Liver (tissue), 3 donors: ENCODE results near the gene DNAJC22.

Source experiments
- ATF3 ChIP-seq: IDR thresholded peaks from 2 replicates; pipeline ENCODE4 v1.6.1; 2016; ENCODE audit warnings: antibody characterized with exemption
- CTCF ChIP-seq: fragments of 150-350 bp; IDR thresholded peaks from 2 replicates; pipeline ENCODE4 v1.5.1; 2017; ENCODE audit warnings: improper control_type of control experiment, low read depth, low read length; ENCODE audit not compliant: missing input control
- EGR1 ChIP-seq, 2 donors: IDR thresholded peaks; 2 replicates each; pipeline ENCODE4 v1.6.1; 2016 to 2018; ENCODE audit warnings: antibody characterized with exemption in 2 of 2, low read depth in 2 of 2
- GABPA ChIP-seq, 2 donors: IDR thresholded peaks in 1 of 2; conservative IDR thresholded peaks in 1 of 2; 2 replicates each; pipeline ENCODE4 v1.6.1; 2016; ENCODE audit warnings: antibody characterized with exemption in 2 of 2, mild to moderate bottlenecking in 1 of 2, moderate library complexity in 1 of 2
- JUND ChIP-seq, 2 donors: IDR thresholded peaks; 2 replicates each; pipeline ENCODE4 v1.6.1; 2016; ENCODE audit warnings: antibody characterized with exemption in 2 of 2
- MAX ChIP-seq: IDR thresholded peaks from 2 replicates; pipeline ENCODE4 v1.6.1; 2016; ENCODE audit warnings: antibody characterized with exemption
- REST ChIP-seq: IDR thresholded peaks from 2 replicates; pipeline ENCODE4 v1.6.1; 2016; ENCODE audit warnings: antibody characterized with exemption, mild to moderate bottlenecking
- RXRA ChIP-seq, 2 donors: IDR thresholded peaks; 2 replicates each; pipeline ENCODE4 v1.6.1; 2017 to 2018; ENCODE audit warnings: antibody characterized with exemption in 2 of 2, mild to moderate bottlenecking in 1 of 2
- SP1 ChIP-seq: IDR thresholded peaks from 2 replicates; pipeline ENCODE4 v1.6.1; 2018; ENCODE audit warnings: antibody characterized with exemption, mild to moderate bottlenecking
- TAF1 ChIP-seq: conservative IDR thresholded peaks from 2 replicates; pipeline ENCODE4 v1.6.1; 2016; ENCODE audit warnings: antibody characterized with exemption, mild to moderate bottlenecking
- YY1 ChIP-seq: IDR thresholded peaks from 2 replicates; pipeline ENCODE4 v1.6.1; 2016; ENCODE audit warnings: antibody characterized with exemption, mild to moderate bottlenecking
- ZBTB33 ChIP-seq: IDR thresholded peaks from 2 replicates; pipeline ENCODE4 v1.6.1; 2016; ENCODE audit warnings: antibody characterized with exemption
- donor health status: healthy.
- donor health status: healthy.

GRCh38 chr12:49322708-49323523, 23.8 kb upstream of the DNAJC22 start, which contains the start of gene TROAP:
- TF ChIP-seq CTCF (no peak), ATF3 (no peak), REST (no peak), GABPA (IDR thresholded peaks at IDR 0.05 in 1 of 2, conservative IDR thresholded peaks at IDR 0.05 in 1 of 2) (peak in 1 of 2 donors; percentile 66), TAF1 (no peak), YY1 (peak; percentile 93), SP1 (peak; percentile 94), EGR1 (IDR thresholded peaks at IDR 0.05; ENCODE audit: low read depth in 2 of 2) (no peak), JUND (IDR thresholded peaks at IDR 0.05) (no peak), MAX (no peak), RXRA (IDR thresholded peaks at IDR 0.05) (no peak), ZBTB33 (peak; percentile 99)
